Caco-2 (cell line): Measurements from ENCODE around the gene ZNF814. TPM values are rescaled to one million over a fixed set of nuclear protein-coding genes. Genes with fewer than 3 reads are reported as not detected.
A peak's percentile ranks its signal among the peaks of the same experiment; 100 is the strongest.
"Not testable (repeated sequence)": the region's sequence is repeated elsewhere in the genome, so short reads cannot be mapped to it uniquely, and the experiment has no call there.

ENCODE experiments used
- BruUV-seq: library from RNA; stranded (reverse); fragments of 400-500 nt; replicated peaks from 2 replicates; lab custom pipeline; 2021; lab: Mats Ljungman, UMichigan
- CTCF ChIA-PET: fragments of 300-600 bp; sonication (Branson Sonifier 250); formaldehyde crosslinking; loops from one replicate; lab custom pipeline; 2022; ENCODE audit warnings: antibody characterized with exemption; lab: Charles Lee
- POLR2A ChIA-PET: fragments of 300-600 bp; sonication (Branson Sonifier 250); formaldehyde crosslinking; loops from one replicate; lab custom pipeline; 2022; ENCODE audit warnings: antibody characterized with exemption; lab: Charles Lee
- DNase-seq, 2 experiments: peaks; one replicate each; pipeline versions ENCODE4 v3.0.0 to v3.0.0-alpha.2; 2020 to 2022
- H3K27me3 ChIP-seq: replicated peaks from 2 replicates; pipeline ENCODE4 v1.6.0; 2011; ENCODE audit warnings: low read length; ENCODE audit not compliant: control insufficient read depth, insufficient read depth
- H3K36me3 ChIP-seq: 2 replicates; pipeline ENCODE4 v1.5.1; 2011; ENCODE audit warnings: low read length; ENCODE audit not compliant: control insufficient read depth, insufficient read depth
- H3K4me1 ChIP-seq: fragments of 250-450 bp; sonication (Bioruptor Pico); 2 replicates; pipeline ENCODE4 v1.5.1; 2020; ENCODE audit warnings: mild to moderate bottlenecking
- H3K4me3 ChIP-seq: 2 replicates; pipeline ENCODE4 v1.5.1; 2011; ENCODE audit warnings: low read depth, mild to moderate bottlenecking, control low read depth, low read length
- H3K9me3 ChIP-seq: fragments of 250-450 bp; sonication (Bioruptor Pico); 2 replicates; pipeline ENCODE4 v1.5.1; 2020; ENCODE audit warnings: mild to moderate bottlenecking, moderate library complexity
- H3K27ac Mint-ChIP-seq: one replicate; pipeline ENCODE4 v1.8.0; 2022; ENCODE audit warnings: mixed read lengths; ENCODE audit not compliant: unreplicated experiment
- H3K27me3 Mint-ChIP-seq: one replicate; pipeline ENCODE4 v1.8.0; 2022; ENCODE audit warnings: mixed read lengths; ENCODE audit not compliant: insufficient read depth, unreplicated experiment
- H3K36me3 Mint-ChIP-seq: one replicate; pipeline ENCODE4 v1.8.0; 2022; ENCODE audit warnings: mild to moderate bottlenecking, mixed read lengths; ENCODE audit not compliant: insufficient read depth, unreplicated experiment
- H3K4me1 Mint-ChIP-seq: one replicate; pipeline ENCODE4 v1.8.0; 2022; ENCODE audit warnings: low read depth, mixed read lengths; ENCODE audit not compliant: unreplicated experiment
- H3K4me3 Mint-ChIP-seq: one replicate; pipeline ENCODE4 v1.8.0; 2022; ENCODE audit warnings: mild to moderate bottlenecking, moderate library complexity, mixed read lengths; ENCODE audit not compliant: unreplicated experiment
- H3K9me3 Mint-ChIP-seq: one replicate; pipeline ENCODE4 v1.8.0; 2022; ENCODE audit warnings: mixed read lengths; ENCODE audit not compliant: unreplicated experiment
- CTCF ChIP-seq, 2 experiments: fragments of 200-600 bp in 1 of 2; IDR thresholded peaks; 1 replicate in 1 of 2; 2 replicates in 1 of 2; pipeline versions ENCODE4 v1.5.1 to v1.8.0; 2011 to 2022; ENCODE audit warnings: antibody characterized with exemption in 1 of 2, control low read depth in 1 of 2, inconsistent platforms in 1 of 2, low read depth in 1 of 2, low read length in 1 of 2, mild to moderate bottlenecking in 1 of 2, moderate library complexity in 1 of 2; ENCODE audit not compliant: insufficient read depth in 1 of 2, severe bottlenecking in 1 of 2, unreplicated experiment in 1 of 2
- intact Hi-C: fragments of 100-400 bp; cut with micrococcal nuclease; formaldehyde crosslinking; loops from one replicate; pipeline ENCODE4 v1.10.0; 2022; ENCODE audit not compliant: unreplicated experiment
- total RNA-seq: library from RNA; stranded (reverse); gene quantifications from 2 replicates; pipeline ENCODE4 v1.2.3, GENCODE V29; 2022

ZNF814 gene
- total RNA-seq, 1 experiment from 2014 or later: 8.3 TPM

GRCh38 chr19:57872450-57872849, 16.4 kb downstream of the ZNF814 start:
- Mint-ChIP-seq H3K27me3 (no peaks in the 10 kb centered on the region), H3K27ac (no peak overlapping the region), H3K4me3 (no peak overlapping the region), H3K36me3 (peaks cover 99% of the 10 kb centered on the region), H3K4me1 (no peaks in the 10 kb centered on the region), H3K9me3 (peaks cover 40% of the 10 kb centered on the region)
- H3K4me3 ChIP-seq: no peak overlapping the region
- POLR2A ChIA-PET: no interaction called here
- peaks cover 4% of the 10 kb centered on the region for H3K36me3 ChIP-seq
- TF ChIP-seq CTCF (IDR thresholded peaks at IDR 0.05; ENCODE audit: insufficient read depth in 1 of 2, low read depth in 1 of 2, low read length in 1 of 2, severe bottlenecking in 1 of 2, unreplicated experiment in 1 of 2): no peak
- H3K27me3 ChIP-seq: no peaks in the 10 kb centered on the region
- H3K4me1 ChIP-seq: no peaks in the 10 kb centered on the region
- H3K9me3 ChIP-seq: peaks cover 48% of the 10 kb centered on the region
- CTCF ChIA-PET: no interaction called here
- DNase-seq: no peak
- BruUV-seq: no TSS peak
- intact Hi-C loops: no loop called here

GRCh38 chr19:57870225-57870624, 18.6 kb downstream of the ZNF814 start:
- H3K27ac Mint-ChIP-seq: peak overlapping the region; percentile 57
- H3K36me3 ChIP-seq: peaks cover 8% of the 10 kb centered on the region

GRCh38 chr19:57869655-57870054, 19.2 kb downstream of the ZNF814 start:
- BruUV-seq, intact Hi-C loops, H3K4me1 Mint-ChIP-seq, H3K4me1 ChIP-seq, CTCF ChIA-PET, H3K4me3 Mint-ChIP-seq, H3K36me3 ChIP-seq, DNase-seq, H3K4me3 ChIP-seq, H3K27me3 ChIP-seq, H3K27me3 Mint-ChIP-seq: not testable (repeated sequence)
- POLR2A ChIA-PET: interaction anchor here (0.7 kb wide), 1 partner anchor 50 kb away, joined by 3 read pairs; no protein-coding TSS in a partner anchor
- Mint-ChIP-seq H3K27ac (peak overlapping the region; percentile 57), H3K36me3 (peaks cover 100% of the 10 kb centered on the region), H3K9me3 (peaks cover 15% of the 10 kb centered on the region)
- peaks cover 55% of the 10 kb centered on the region for H3K9me3 ChIP-seq

More at GRCh38 chr19:57870225-57870624, 18.6 kb downstream of the ZNF814 start:
- CTCF ChIA-PET: no interaction called here
- TF ChIP-seq CTCF (IDR thresholded peaks at IDR 0.05; ENCODE audit: insufficient read depth in 1 of 2, low read depth in 1 of 2, low read length in 1 of 2, severe bottlenecking in 1 of 2, unreplicated experiment in 1 of 2): no peak
- intact Hi-C loops: no loop called here
- no peaks in the 10 kb centered on the region for H3K27me3 Mint-ChIP-seq
- Histone ChIP-seq H3K9me3 (peaks cover 55% of the 10 kb centered on the region), H3K27me3 (no peaks in the 10 kb centered on the region), H3K4me1 (no peaks in the 10 kb centered on the region), H3K4me3 (no peak overlapping the region)
- no peaks in the 10 kb centered on the region for H3K4me1 Mint-ChIP-seq
- H3K9me3 Mint-ChIP-seq: peaks cover 18% of the 10 kb centered on the region
- H3K36me3 Mint-ChIP-seq: peaks cover 100% of the 10 kb centered on the region
- DNase-seq: no peak
- H3K4me3 Mint-ChIP-seq: no peak overlapping the region
- no TSS peak for BruUV-seq
- POLR2A ChIA-PET: interaction anchor here (0.7 kb wide), 1 partner anchor 50 kb away, joined by 3 read pairs; no protein-coding TSS in a partner anchor
